GM18868 (cell line): ENCODE measurements around the gene SH3RF3.

Experiments
- ATAC-seq: cut with Tn5 transposase; IDR thresholded peaks from one replicate; pipeline ENCODE4 v1.9.1; 2021; ENCODE audit warnings: mild to moderate bottlenecking, moderate library complexity; ENCODE audit not compliant: unreplicated experiment

The SH3RF3 gene

DNA sequence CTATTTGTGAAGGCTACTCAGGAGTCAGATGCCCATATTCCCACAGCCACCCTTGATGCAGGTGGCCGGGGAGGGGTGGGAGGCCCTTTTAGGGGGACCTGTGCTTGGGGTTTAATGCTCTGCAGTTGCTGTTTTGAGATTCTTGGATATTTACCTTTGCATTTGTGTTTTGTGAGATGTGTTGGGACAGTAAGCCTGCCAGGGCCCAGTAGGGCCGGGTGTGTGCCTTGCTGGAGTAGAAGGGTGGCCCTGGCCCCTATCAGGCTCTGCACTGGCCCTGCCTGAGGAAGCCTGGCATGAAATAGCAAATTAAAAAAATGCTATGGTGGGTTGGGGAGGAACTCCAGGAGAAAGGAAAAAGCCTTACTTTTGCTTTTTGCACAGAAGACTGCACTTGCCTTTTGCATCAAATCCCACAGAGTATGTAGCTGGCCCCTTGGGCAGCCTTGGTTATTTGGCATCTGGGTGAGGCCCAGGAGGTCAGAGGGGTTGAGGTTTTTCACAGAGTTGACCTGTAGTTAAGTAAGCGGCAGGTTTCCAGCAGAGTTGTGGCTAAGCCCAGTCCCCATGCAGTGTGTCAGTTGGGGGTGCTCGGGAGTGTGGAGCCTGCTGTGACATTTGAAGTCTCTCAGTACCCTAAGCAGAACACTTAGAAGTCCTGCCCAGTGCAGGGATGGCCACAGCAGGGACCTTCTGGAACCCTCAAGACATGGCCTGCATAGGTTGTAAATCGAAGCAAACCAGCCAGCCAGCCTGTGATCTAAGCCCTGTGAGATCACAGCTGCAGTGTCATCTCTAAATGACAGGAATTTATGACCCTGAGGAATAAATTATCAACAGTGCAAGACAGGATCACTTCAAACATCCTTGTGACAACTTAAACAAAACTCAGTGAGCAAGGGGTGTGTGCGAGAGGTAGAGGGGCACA lies 68.8 kb downstream of the SH3RF3 start:
- no peak for ATAC-seq

DNA sequence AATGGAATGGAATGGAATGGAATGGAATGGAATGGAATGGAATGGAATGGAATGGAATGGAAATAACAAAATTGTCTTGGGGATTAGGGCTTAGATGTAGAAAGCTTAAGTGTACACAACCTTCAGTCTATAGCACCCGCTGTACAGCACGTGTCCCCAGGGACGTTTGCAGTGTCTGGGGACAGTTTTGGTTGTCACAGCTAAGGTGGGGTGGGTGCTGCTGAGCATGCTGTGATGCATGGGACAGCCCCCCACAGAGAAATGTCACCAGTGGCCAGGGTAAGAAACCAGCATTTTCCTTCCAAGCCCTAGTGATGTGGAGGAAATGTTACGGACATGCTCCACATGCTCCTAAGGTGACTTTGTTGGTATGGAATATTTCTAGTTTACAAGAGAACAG lies 70.8 kb downstream of the SH3RF3 start:
- no peak for ATAC-seq

DNA sequence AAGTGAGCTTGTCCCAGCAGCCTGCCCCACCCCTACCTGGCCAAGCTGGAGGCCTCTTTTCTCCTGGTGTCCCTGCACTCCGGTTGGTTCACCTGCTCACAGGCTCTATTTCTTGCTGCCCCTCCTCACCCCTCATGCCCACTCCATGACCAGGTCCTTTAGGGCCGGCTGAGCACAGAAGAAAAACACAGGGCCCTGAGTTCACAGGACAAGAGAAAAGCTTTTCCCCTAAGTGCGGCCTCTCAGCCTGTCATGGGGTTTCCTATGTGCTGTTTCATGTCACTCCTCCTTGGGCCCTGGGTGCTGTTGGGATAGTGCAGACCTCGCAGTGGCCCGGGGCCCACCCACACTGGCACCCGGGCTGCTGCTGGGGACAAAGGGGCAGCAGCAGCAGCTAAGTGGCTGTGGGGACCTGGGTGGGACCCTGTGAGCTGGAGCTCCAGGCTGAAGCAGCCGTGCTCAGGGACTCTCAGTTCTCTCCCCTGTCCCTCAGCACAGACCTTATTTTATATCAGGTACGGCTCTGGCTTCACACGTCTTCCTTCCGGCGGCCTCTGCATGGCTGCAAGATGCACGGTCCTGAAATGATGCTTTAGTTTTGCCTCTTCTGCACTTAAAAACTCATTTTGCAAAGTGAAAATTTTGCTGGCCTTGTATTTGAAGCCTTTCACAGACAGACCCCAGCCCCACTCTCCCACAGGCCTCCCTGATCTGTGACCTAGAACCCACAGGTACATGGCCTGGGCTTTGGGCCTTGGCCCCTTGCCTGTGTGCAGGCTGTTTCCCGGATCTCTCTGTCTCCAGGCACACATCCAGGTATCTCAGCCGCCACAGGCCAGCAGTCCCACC lies 71.8 kb downstream of the SH3RF3 start:
- ATAC-seq: no peak

DNA sequence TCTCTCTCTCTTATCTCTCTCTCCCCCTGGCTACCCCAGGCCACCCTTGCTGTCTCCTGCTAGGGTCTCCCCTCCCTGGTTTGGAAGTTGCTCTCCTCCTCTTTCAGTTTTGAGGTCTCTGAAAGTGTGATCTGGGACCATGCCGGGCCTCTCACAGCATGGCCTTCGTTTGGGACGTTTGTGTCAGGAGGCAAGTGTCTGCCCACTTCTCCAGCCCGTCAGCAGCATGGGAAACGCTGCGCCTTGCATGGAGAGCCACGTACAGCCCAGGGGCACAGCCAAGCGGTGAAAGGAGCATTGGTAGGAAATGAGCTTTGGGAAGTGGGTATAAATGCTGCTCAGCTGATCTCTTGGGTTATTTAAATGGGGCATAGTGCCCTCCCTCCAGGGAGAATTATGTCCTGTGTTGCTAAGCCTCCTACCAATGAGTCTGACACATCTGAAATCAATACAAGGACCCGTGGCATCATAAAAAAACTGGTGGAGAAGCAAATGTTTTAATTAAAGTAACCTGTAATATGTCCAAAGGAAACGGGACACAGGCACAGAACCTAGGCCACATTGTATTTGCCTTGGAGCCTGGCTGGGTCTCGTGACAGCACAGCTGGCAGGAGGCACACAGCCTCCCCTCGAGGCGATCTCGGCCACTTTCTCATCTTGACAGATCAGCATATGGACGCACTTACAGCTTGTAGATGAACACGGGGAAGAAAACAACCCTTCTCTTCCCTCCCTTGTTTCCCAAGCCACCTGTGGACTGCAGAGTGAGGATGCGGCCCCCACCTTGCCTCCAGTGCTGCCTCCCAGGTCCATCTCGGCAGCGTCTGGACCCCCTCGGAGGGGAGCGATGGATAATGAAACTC lies 72.7 kb downstream of the SH3RF3 start:
- ATAC-seq: no peak

DNA sequence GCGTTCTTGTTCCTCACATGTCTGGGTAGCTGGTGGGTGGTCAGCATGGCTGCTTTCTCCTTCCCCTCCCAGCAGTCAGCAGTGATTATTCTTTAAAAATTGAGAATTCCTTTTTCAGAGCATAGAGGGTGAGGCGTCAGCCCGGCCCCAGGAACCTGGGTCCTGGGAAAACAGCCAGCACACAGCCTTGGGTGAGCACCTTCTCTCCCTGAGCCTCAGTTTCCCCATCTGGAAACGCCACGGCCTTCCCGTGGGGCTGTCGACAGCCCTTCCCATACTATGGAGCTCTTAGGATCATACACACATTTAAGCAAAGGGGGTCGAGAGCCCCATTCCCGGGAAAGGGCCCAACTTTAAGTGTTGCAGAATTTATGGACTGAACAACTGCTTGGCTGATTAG lies 73.5 kb downstream of the SH3RF3 start:
- ATAC-seq: no peak

DNA sequence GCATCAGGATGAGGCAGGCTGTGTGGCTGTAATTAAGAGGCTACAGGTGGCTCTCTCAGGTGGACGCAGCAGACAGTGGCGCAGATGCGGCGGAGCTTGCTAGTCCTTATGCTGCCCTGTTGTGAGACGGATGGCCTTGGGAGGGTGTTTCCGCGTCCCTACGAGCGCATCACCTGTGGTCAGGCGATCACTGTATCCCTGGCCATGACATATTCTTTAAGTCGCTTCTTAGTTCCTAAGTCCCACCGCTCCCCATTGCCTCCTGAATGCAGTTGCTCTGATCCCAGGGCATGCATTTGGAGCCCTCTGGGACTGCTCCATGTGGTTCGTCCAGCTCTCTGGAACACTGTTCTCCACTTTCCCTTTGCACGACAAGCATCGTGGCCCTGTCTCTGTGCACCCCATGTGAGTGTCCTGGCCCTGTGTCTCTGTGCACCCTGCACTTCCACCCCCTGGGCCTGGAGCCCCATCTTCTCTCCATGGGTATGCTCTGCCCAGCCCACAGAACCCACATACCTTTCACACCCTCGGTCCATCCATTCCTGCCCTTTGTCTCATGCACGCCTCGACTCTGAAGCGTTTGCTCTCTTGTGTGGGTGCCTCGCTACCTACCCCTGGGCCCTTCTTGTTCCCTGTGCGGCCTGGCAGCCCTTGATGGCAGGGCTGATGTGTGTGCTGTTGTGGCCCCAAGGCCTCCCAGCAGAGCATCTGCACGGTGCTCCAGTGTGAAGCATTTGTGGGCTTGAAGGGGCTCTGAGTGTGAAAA lies 74.4 kb downstream of the SH3RF3 start:
- ATAC-seq: no peak

DNA sequence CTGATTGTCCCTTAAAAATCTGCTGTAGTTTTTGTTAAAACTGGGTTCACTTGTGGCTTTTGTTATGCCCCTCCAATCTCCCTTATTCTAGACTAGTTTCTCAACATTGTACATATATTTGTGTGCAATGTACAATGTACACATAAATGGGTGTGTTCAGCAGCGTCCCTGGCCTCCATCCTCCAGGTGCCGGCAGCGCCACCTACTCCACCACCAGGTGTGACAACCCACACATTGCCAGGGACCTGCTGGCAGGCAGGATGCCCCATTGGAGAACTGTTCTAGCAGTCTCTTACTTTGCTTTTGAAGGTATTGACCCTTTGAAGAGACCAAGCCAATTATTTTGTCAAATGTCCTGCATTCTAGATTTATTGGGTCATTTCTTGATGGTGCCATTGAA lies 75.4 kb downstream of the SH3RF3 start:
- ATAC-seq: no peak

DNA sequence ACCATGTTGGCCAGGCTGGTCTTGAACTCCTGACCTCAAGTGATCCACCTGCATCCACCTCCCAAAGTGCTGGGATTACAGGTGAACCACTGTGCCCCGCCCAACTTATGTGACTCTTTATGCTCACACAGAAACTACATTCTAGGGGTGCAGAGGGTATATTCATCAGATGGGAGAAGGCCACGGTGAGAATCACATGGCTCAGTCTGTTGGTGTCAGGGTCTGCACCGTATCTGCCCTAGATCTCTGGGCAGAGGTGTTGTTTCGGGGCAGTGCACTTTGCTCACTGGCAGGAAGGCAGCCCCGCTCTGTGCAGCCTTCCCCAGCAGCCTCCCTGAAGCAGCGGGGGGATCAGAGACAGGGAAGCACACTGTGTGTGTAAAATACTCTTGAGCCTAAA lies 76.4 kb downstream of the SH3RF3 start:
- ATAC-seq: no peak

DNA sequence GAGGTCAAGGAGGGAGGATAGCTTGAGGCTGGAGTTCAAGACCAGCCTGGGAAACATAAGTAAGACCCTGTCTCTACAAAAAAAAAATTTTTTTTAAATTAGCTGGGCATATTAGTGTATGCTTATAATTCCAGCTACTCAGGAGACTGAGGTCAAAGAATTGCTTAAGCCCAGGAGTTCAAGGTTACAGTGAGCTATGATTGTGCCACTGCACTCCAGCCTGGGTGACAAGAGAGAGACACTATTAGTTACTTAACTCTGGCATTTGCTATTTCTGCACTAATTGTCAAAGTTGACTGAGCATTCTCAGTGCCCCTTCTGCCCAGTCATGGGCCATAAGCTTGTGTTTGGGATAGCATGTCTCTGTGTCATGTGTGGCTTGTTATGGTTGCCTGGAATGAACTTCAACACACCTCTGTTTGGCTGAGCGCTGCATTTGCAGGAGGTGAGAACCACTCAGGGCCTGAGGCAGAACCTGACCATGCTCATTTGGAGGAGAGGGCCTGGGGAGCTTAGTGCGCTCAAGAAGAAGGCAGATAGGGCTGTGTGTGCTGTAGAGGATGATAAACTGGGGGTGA lies 77.7 kb downstream of the SH3RF3 start:
- no peak for ATAC-seq

DNA sequence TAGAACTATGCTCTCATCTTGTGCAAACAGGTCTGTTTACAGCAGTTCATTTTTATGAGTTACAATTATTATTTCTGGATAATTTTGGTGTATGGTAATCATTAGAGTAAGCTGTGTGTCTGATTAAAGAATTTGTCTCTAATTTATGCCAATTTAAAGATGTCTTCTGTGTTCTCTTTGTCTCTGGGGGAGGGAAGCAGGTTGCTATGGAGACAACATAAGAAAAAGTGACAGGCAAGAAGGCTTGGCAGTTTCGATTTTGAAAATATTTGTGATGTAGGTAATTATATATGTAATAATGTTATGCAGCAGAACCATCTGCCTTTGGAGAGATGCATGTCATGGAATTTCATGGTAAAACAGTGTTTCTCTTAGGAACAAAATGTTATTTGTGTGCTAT lies 78.2 kb downstream of the SH3RF3 start:
- no peak for ATAC-seq

DNA sequence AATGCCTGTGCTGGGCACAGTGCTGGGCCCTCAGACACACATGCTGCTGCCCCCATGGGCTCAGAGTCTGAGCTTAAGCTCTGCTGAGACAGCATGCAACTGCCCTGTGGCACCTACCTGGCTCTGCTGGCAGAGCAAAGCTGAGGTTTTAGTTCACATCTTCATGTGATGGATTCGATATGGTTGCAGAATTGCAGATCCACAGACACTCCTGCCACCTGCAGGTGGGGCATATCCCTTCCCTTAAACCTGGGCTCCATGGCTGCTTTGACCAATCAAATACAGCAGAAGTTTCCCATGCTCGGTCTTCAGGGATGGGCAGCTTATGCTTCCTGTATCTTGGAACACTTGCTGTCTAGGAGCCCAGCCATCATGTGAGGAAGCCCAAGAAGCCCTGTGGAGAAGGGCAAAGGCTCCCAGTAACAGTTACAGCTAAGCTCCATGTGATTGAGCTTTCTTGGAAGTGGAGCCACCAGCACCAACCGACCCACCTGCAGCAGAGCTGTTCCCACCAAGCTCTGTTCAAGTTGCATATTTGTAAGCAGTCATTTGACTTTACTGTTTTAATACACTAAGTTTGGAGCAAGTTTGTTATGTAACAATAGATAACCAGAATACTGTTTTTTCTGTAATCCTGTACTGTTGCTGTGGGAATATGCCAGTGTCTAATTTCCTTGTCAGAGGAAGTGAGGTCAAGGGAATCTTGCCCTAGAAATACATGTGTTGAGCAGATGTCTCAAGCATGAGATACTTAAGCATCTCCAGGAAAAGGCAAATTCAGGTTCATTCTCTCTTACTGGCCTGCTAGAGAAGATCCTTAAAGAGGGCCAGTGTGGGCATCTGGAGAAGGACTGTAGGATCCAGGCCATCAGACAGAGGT lies 79.3 kb downstream of the SH3RF3 start:
- ATAC-seq: no peak

DNA sequence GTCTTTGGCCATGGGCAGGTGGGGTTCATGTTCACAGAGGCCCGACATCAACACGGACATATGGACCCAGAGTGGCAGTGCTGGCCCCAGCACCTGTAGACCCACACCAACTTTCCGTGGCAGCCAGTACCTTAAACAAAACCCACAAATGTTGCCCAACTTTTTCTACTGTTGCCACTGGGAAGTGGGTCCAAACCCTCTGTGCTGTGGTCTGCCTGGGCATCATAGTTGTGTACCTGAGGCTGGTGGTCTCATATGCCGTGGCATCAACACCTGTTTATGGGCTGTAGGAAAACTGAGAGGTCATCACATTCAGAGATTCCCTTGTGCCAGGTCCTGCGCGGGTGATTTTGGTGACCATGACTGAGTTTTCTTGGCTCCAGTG lies 79.9 kb downstream of the SH3RF3 start:
- no peak for ATAC-seq

DNA sequence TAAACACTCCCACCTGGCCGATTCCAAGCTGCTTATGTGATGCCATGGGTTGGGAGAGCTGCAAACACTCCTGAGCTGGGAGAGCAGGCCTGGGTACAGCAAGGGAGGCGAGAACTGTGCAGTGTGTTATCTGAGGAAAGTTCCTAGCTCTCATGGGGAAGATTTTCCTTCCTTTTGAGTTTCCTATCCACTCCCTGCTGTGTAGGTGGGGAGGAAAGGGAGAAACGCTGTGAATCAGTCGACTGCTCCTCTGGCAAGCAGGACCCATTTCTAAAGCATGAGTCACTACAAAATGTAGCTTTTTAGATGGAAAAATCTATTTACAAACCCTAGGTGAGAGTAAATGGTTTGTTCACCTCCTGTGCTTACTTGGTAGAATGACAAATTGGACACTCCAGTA lies 80.4 kb downstream of the SH3RF3 start:
- no peak for ATAC-seq

DNA sequence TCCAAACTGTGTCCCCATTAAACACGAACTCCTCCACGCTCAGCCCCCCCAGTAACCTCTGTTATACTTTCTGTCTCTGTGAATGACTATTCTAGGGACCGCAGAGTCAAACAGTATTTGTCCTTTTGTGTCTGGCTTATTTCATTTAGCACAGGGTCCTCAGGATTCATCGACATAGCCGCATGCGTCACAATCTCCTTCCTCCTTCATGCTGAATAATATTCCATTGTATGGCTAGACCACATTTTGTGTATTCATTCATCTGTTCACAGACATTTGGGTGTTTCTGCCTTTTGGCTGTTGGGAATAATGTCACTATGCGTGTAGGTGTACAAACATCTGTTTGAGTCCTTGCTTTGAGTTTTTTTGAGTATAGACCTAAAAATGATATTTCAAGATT lies 80.9 kb downstream of the SH3RF3 start:
- no peak for ATAC-seq

DNA sequence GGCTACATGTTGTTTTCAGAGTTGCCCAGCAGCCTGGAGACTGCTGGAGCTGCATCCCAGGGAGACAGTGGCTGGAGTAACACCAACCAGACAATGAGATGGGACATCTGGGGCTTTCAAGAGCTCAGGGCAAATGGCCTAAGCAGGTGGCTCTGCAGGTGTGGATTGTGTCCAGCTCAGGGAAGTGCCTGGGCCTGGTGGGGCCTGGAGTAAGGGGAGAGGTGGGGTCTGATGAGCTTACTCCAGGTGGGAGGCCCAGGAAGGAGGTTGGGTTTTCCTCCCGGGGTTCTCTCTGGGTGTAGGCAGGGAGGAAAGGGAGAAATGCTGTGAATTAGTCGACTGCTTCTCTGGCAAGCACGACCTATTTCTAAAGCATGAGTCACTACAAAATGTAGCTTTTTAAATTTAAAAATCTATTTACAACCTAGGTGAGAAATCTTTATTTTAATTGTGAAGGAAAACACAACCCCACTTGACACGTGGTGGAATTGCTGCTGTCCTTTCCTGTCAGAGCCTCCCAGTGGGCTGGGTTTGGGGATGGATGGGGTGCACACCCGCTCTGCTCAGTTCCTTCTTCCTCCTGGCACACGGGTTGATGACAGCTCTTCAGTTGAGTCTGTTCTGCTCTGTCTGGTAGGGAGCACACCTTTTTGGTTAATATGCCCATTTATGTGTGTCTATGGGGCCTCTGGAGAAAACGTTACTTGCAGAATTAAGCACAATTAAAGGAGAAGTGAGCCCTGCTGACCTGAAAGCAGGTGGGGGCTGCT lies 81.6 kb downstream of the SH3RF3 start:
- no peak for ATAC-seq

DNA sequence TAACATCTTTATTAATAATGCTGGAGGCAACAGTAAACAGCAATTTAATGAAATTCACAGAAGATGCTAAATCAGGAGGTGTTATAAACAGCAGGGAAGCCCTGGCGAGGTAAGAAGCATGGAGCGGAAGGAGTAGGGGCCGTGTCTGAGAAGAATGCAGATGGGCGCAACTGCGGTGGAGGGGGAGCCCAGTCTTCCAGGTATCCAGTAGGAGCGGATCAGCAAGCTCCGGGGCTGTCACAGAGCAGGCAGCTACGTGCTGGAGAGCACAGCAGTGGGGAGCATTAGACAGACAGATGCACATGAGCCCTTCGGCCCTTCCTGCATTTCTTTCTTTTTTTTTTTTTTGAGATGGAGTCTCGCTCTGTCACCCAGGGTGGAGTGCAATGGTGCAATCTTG lies 82.3 kb downstream of the SH3RF3 start:
- no peak for ATAC-seq

DNA sequence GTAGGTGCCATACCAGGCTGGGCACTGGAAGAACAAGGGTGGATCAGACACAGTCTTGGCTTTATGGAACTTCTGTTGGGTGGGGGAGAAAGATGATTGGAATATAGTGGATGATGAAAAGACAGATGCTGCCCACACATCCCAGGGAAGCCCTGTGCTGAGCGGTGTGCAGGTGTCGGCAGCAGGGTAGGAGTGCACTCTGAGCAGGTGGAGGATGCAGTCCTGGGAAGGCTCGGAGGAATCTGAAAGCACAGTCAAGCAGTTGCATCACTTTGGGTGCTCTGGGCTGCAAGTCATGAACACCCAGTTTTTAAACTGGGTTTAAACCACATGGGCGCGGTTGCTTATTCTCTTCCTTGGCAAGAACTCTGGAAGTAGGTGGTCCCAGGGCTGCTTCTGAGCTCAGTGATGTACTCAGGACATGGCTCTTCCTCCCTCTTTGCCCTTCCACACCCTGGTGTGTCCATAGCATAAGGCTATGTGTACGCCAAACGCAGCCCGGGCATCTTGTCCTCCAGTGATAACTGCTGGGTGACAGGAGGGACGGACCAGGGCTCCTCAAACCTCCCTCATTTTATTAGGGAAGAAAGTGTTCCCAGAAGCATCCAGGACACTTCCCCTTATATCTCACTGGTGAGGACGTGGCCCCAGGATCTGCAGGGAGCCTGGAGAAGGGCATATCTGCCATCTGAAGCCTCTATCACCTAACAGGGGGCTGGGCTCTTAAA lies 84.0 kb downstream of the SH3RF3 start:
- no peak for ATAC-seq
